Gastrocnemius medialis (tissue), 4 donors: ENCODE results near the gene CDC42BPA.

Experiments used
- POLR2A ChIP-seq, 2 donors: fragments of 450-650 bp; IDR thresholded peaks; one replicate each; pipeline ENCODE4 v1.6.1; 2017; ENCODE audit warnings: antibody characterized with exemption in 2 of 2, mild to moderate bottlenecking in 2 of 2, moderate library complexity in 2 of 2
- TF ChIP-seq, protein P1 (sequence below), 5 experiments: fragments of 450-650 bp in 3 of 5; fragments of 200-600 bp in 2 of 5; sonication (generic) in 2 of 5; IDR thresholded peaks in 4 of 5; conservative IDR thresholded peaks in 1 of 5; 1 replicate in 4 of 5; 2 replicates in 1 of 5; pipeline ENCODE4 v1.5.1; 2016 to 2019; ENCODE audit warnings: antibody characterized with exemption in 5 of 5, mild to moderate bottlenecking in 3 of 5, moderate library complexity in 3 of 5

DNA sequence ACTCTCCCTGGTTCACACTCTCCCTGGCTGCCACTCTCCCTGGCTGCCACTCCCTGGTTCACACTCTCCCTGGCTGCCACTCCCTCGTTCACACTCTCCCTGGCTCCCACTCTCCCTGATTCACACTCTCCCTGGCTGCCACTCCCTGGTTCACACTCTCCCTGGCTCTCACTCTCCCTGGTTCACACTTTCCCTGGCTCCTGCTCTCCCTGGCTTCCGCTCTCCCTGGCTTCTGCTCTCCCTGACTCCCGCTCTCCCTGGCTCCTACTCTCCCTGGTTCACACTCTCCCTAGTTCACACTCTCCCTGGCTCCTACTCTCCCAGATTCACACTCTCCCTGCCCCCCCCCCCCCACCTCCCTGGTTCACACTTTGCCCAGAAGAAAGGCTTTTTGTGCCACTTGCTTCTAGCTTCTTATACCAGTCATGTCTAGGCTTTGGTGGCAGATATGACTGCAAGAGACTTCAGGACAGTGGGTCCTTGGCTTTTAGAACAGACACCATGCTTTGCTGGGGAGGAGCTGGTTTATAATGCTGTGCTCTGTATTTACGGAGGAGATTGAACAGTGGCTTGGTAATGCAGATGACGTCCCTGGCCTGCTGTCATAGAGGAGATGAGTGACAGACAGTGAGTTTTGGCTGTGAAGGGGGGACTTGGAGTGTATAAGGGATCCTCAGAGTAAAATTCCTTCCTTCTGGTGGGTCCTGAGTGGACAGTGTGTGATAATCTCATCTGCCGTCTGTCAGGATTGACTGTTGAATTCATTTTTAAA, 361.2 kb downstream of the CDC42BPA start:
- no peak for TF ChIP-seq POLR2A (IDR thresholded peaks at IDR 0.05)
- TF ChIP-seq, protein P1, sequence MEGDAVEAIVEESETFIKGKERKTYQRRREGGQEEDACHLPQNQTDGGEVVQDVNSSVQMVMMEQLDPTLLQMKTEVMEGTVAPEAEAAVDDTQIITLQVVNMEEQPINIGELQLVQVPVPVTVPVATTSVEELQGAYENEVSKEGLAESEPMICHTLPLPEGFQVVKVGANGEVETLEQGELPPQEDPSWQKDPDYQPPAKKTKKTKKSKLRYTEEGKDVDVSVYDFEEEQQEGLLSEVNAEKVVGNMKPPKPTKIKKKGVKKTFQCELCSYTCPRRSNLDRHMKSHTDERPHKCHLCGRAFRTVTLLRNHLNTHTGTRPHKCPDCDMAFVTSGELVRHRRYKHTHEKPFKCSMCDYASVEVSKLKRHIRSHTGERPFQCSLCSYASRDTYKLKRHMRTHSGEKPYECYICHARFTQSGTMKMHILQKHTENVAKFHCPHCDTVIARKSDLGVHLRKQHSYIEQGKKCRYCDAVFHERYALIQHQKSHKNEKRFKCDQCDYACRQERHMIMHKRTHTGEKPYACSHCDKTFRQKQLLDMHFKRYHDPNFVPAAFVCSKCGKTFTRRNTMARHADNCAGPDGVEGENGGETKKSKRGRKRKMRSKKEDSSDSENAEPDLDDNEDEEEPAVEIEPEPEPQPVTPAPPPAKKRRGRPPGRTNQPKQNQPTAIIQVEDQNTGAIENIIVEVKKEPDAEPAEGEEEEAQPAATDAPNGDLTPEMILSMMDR (IDR thresholded peaks at IDR 0.05 in 4 of 5, conservative IDR thresholded peaks at IDR 0.05 in 1 of 5), result no peak
